Measurements from ENCODE around the gene SETD2. TPM values are rescaled to one million over a fixed set of nuclear protein-coding genes. Genes with fewer than 3 reads are reported as not detected.

SETD2 gene
- total and polyA plus RNA-seq, 9 of the 15 experiments (the other 6 are each of a cell fraction or from before 2014, with no cell fraction given) = 8.2 to 44.0 (median 33.6) TPM

- ATAC-seq (no peak), FAIRE-seq (no peak), DNase-seq (ENCODE audit: extremely low read depth in 1 of 4, low spot score in 3 of 4) (no peak)
- peaks cover 8% of the 10 kb centered on the region; the same call in 1 of the 2 replicates for H4K20me1 ChIP-seq (replicated peaks; ENCODE audit: control insufficient read depth, insufficient read depth, low read length)
- no TSS peak for BruUV-seq (replicated peaks)
- WGBS (ENCODE audit: insufficient coverage, low coverage, missing lambda C conversion rate) = 94% methylated on average over 16 of the region's 16 CpGs
- no peaks in the 10 kb centered on the region for H3K79me2 ChIP-seq (ENCODE audit: control insufficient read depth, insufficient read depth, low read length)
- ChIA-PET CTCF (ENCODE audit: low intra/inter-chr PET ratio) (no interaction called here), POLR2A (interaction anchor here (0.6 to 1.3 kb wide), 3 partner anchors 20 to 78 kb away, joined by 3 read pairs; partner anchors contain the start of gene NBEAL2)
- H3K4me1 ChIP-seq (replicated peaks in 1 of 2; ENCODE audit: control insufficient read depth in 2 of 2, insufficient read depth in 2 of 2, low read length in 2 of 2) = peaks cover 0 to 51% of the 10 kb centered on the region in 2 experiments; a peak in 2 of 5 replicates
- H3K9ac ChIP-seq (ENCODE audit: insufficient read depth in 1 of 2, low read depth in 2 of 2, low read length in 2 of 2) = no peak overlapping the region
- in situ Hi-C loops (cut with MboI) = no loop called here
- H3K9me3 ChIP-seq (replicated peaks; ENCODE audit: control insufficient read depth, insufficient read depth, low read depth, low read length) = no peaks in the 10 kb centered on the region
- no peaks in the 10 kb centered on the region for H3K27me3 ChIP-seq (ENCODE audit: control insufficient read depth in 2 of 2, insufficient read depth in 2 of 2, low read length in 2 of 2)
- no peak overlapping the region for H3K27ac ChIP-seq (ENCODE audit: extremely low read depth, low read depth, low read length)
- TF ChIP-seq, protein P1, sequence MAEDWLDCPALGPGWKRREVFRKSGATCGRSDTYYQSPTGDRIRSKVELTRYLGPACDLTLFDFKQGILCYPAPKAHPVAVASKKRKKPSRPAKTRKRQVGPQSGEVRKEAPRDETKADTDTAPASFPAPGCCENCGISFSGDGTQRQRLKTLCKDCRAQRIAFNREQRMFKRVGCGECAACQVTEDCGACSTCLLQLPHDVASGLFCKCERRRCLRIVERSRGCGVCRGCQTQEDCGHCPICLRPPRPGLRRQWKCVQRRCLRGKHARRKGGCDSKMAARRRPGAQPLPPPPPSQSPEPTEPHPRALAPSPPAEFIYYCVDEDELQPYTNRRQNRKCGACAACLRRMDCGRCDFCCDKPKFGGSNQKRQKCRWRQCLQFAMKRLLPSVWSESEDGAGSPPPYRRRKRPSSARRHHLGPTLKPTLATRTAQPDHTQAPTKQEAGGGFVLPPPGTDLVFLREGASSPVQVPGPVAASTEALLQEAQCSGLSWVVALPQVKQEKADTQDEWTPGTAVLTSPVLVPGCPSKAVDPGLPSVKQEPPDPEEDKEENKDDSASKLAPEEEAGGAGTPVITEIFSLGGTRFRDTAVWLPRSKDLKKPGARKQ (CRISPR knock-in tag; IDR thresholded peaks at IDR 0.05) = no peak
- TF ChIP-seq SAFB2 (IDR thresholded peaks at IDR 0.05; ENCODE audit: borderline replicate concordance, low read depth, low read length, severe bottlenecking) (no peak), SAP30 (IDR thresholded peaks at IDR 0.05; ENCODE audit: borderline replicate concordance, insufficient read depth, low read depth, low read length, poor library complexity, severe bottlenecking) (no peak), ZNF282 (CRISPR knock-in tag; IDR thresholded peaks at IDR 0.05) (0 out of 2 replicates have a peak, but pooled peaks have one; percentile 60), PHF20 (IDR thresholded peaks at IDR 0.05; ENCODE audit: partially characterized antibody) (no peak), SRSF7 (optimal IDR thresholded peaks at IDR 0.05; ENCODE audit: low read depth, low read length) (no peak), ZNF696 (CRISPR knock-in tag; conservative IDR thresholded peaks at IDR 0.05) (no peak)
- TF ChIP-seq, protein P2, sequence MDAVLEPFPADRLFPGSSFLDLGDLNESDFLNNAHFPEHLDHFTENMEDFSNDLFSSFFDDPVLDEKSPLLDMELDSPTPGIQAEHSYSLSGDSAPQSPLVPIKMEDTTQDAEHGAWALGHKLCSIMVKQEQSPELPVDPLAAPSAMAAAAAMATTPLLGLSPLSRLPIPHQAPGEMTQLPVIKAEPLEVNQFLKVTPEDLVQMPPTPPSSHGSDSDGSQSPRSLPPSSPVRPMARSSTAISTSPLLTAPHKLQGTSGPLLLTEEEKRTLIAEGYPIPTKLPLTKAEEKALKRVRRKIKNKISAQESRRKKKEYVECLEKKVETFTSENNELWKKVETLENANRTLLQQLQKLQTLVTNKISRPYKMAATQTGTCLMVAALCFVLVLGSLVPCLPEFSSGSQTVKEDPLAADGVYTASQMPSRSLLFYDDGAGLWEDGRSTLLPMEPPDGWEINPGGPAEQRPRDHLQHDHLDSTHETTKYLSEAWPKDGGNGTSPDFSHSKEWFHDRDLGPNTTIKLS (IDR thresholded peaks at IDR 0.05; ENCODE audit: borderline replicate concordance, low read depth) = no peak
- no peaks in the 10 kb centered on the region for H3K9me1 ChIP-seq (ENCODE audit: control insufficient read depth, insufficient read depth, low read length)
- H3K4me3 ChIP-seq = no peak overlapping the region
- H3K4me2 ChIP-seq (ENCODE audit: insufficient read depth, low read length) = no peak overlapping the region
- intact Hi-C loops (cut with micrococcal nuclease) = no loop called here
- H3K36me3 ChIP-seq (ENCODE audit: control insufficient read depth, insufficient read depth, low read length) = peaks cover 100% of the 10 kb centered on the region
- H2AFZ ChIP-seq (ENCODE audit: low read depth, low read length) = no peak overlapping the region
These were observed 162.2 kb downstream of the SETD2 start for GRCh38 chr3:47001731-47002170.
